H1 (cell line): Measurements from ENCODE around the gene IDH3A. TPM values are rescaled to one million over a fixed set of nuclear protein-coding genes. Genes with fewer than 3 reads are reported as not detected.

Experiments
- CTCF ChIA-PET: fragments of 300-600 bp; sonication (Branson Sonifier 250); formaldehyde crosslinking; loops from one replicate; lab custom pipeline; 2021; ENCODE audit not compliant: partially characterized antibody; lab: Charles Lee
- POLR2A ChIA-PET: fragments of 300-600 bp; sonication (Branson Sonifier 250); formaldehyde crosslinking; loops from one replicate; lab custom pipeline; 2021; ENCODE audit warnings: inconsistent platforms; ENCODE audit not compliant: partially characterized antibody; lab: Charles Lee
- DNase-seq, 2 experiments: peaks; one replicate each; pipeline versions ENCODE4 v3.0.0 to v3.0.0-alpha.2; 2010 to 2022; ENCODE audit warnings: low spot score in 2 of 2, low read depth in 1 of 2, mixed read lengths in 1 of 2
- FAIRE-seq: peaks from 2 replicates; lab custom pipeline; 2011; peaks lifted over from hg19 to GRCh38; lab: Jason Lieb, UNC
- H2AFZ ChIP-seq: 2 replicates; pipeline ENCODE4 v1.8.1; 2012; ENCODE audit warnings: low read length, inconsistent platforms
- H2AK5ac ChIP-seq: 2 replicates; pipeline ENCODE4 v1.6.1; 2013; ENCODE audit warnings: low read depth, low read length
- H2BK120ac ChIP-seq: replicated peaks from 2 replicates; pipeline ENCODE3; 2013; ENCODE audit warnings: low read depth, low read length, inconsistent platforms
- H2BK12ac ChIP-seq: 2 replicates; pipeline ENCODE4 v1.6.1; 2013; ENCODE audit warnings: low read depth, low read length
- H2BK15ac ChIP-seq: 2 replicates; pipeline ENCODE4 v1.6.1; 2013; ENCODE audit warnings: low read length
- H2BK20ac ChIP-seq: 2 replicates; pipeline ENCODE4 v1.6.1; 2013; ENCODE audit warnings: low read length
- H2BK5ac ChIP-seq: 2 replicates; pipeline ENCODE4 v1.6.1; 2013; ENCODE audit warnings: low read depth, low read length
- H3K14ac ChIP-seq: 2 replicates; pipeline ENCODE4 v1.6.1; 2013; ENCODE audit warnings: inconsistent platforms; ENCODE audit not compliant: insufficient read length
- H3K18ac ChIP-seq: 2 replicates; pipeline ENCODE4 v1.6.1; 2013; ENCODE audit warnings: low read length; ENCODE audit errors: extremely low read depth
- H3K23ac ChIP-seq: 2 replicates; pipeline ENCODE4 v1.6.1; 2013; ENCODE audit warnings: inconsistent platforms; ENCODE audit not compliant: insufficient read length
- H3K23me2 ChIP-seq: 2 replicates; pipeline ENCODE4 v1.6.1; 2013; ENCODE audit warnings: low read depth, low read length
- H3K27ac ChIP-seq: 2 replicates; pipeline ENCODE4 v1.6.1; 2011; ENCODE audit warnings: low read depth, low read length, inconsistent platforms
- H3K27me3 ChIP-seq, 4 experiments: replicated peaks in 1 of 4; 1 replicate in 1 of 4; 2 replicates in 3 of 4; pipeline versions ENCODE4 v1.6.1 to v1.8.1; 2011 to 2013; ENCODE audit warnings: low read length in 3 of 4, mild to moderate bottlenecking in 3 of 4, inconsistent platforms in 2 of 4, mixed read lengths in 2 of 4, moderate library complexity in 1 of 4; ENCODE audit not compliant: control insufficient read depth in 3 of 4, insufficient read depth in 3 of 4; ENCODE audit errors: extremely low read depth in 1 of 4
- H3K36me3 ChIP-seq, 4 experiments: 2 replicates each; pipeline versions ENCODE4 v1.6.1 to v1.8.1; 2011 to 2013; ENCODE audit warnings: mild to moderate bottlenecking in 4 of 4, low read length in 3 of 4, moderate library complexity in 2 of 4, control low read depth in 1 of 4, inconsistent platforms in 1 of 4; ENCODE audit not compliant: insufficient read depth in 4 of 4, control insufficient read depth in 2 of 4
- H3K4ac ChIP-seq: replicated peaks from 2 replicates; pipeline ENCODE3; 2013; ENCODE audit warnings: low read length, low read depth, mixed read lengths, inconsistent platforms; ENCODE audit not compliant: insufficient read length
- H3K4me1 ChIP-seq, 4 experiments: replicated peaks in 1 of 4; 1 replicate in 1 of 4; 2 replicates in 3 of 4; pipeline versions ENCODE4 v1.6.1 to v1.8.1; 2011 to 2013; ENCODE audit warnings: low read length in 3 of 4, inconsistent platforms in 2 of 4, mixed read lengths in 1 of 4; ENCODE audit not compliant: insufficient read depth in 4 of 4, control insufficient read depth in 3 of 4
- H3K4me2 ChIP-seq, 2 experiments: 2 replicates each; pipeline versions ENCODE4 v1.6.1 to v1.8.1; 2011 to 2013; ENCODE audit warnings: low read depth in 2 of 2, low read length in 2 of 2, control low read depth in 1 of 2, inconsistent platforms in 1 of 2, mild to moderate bottlenecking in 1 of 2; ENCODE audit not compliant: insufficient read depth in 1 of 2
- H3K4me3 ChIP-seq, 4 experiments: fragments of 200-600, 300-600 bp in 1 of 4; sonication (generic), shearing (Covaris generic), sonication (Bioruptor Twin) in 1 of 4; 2 replicates each; pipeline versions ENCODE4 v1.5.1 to v1.8.1; 2011 to 2016; ENCODE audit warnings: low read length in 4 of 4, low read depth in 3 of 4, control low read depth in 2 of 4, inconsistent platforms in 2 of 4, mild to moderate bottlenecking in 2 of 4, mixed read lengths in 1 of 4, moderate library complexity in 1 of 4; ENCODE audit not compliant: insufficient read depth in 2 of 4; ENCODE audit errors: extremely low read depth in 1 of 4
- H3K56ac ChIP-seq: replicated peaks from 2 replicates; pipeline ENCODE3; 2013; ENCODE audit warnings: low read depth, mild to moderate bottlenecking, mixed read lengths, low read length, inconsistent platforms; ENCODE audit not compliant: insufficient read length
- H3K79me1 ChIP-seq: 2 replicates; pipeline ENCODE4 v1.6.1; 2013; ENCODE audit warnings: low read depth, low read length, control low read depth
- H3K79me2 ChIP-seq, 2 experiments: 2 replicates each; pipeline versions ENCODE4 v1.6.1 to v1.8.1; 2012 to 2013; ENCODE audit warnings: low read length in 2 of 2, mild to moderate bottlenecking in 2 of 2, inconsistent platforms in 1 of 2; ENCODE audit not compliant: insufficient read depth in 2 of 2, control insufficient read depth in 1 of 2
- H3K9ac ChIP-seq, 4 experiments: replicated peaks in 1 of 4; 1 replicate in 1 of 4; 2 replicates in 3 of 4; pipeline versions ENCODE4 v1.6.1 to v1.8.1; 2011 to 2013; ENCODE audit warnings: low read depth in 3 of 4, low read length in 3 of 4, control low read depth in 2 of 4, mild to moderate bottlenecking in 2 of 4, moderate library complexity in 2 of 4, inconsistent platforms in 1 of 4; ENCODE audit errors: extremely low read depth in 1 of 4
- H3K9me3 ChIP-seq, 2 experiments: 2 replicates each; pipeline versions ENCODE4 v1.6.1 to v1.8.1; 2012 to 2013; ENCODE audit warnings: mild to moderate bottlenecking in 2 of 2, moderate library complexity in 2 of 2, control low read depth in 1 of 2, inconsistent platforms in 1 of 2, low read depth in 1 of 2, low read length in 1 of 2, mixed read lengths in 1 of 2; ENCODE audit not compliant: insufficient read depth in 2 of 2
- H4K20me1 ChIP-seq, 2 experiments: replicated peaks in 1 of 2; 2 replicates each; pipeline versions ENCODE3 to v1.8.1; 2011 to 2013; ENCODE audit warnings: inconsistent platforms in 2 of 2, low read length in 2 of 2, mild to moderate bottlenecking in 1 of 2; ENCODE audit not compliant: insufficient read depth in 2 of 2, control insufficient read depth in 1 of 2
- H4K5ac ChIP-seq: 2 replicates; pipeline ENCODE4 v1.6.1; 2013; ENCODE audit warnings: low read length, low read depth, mixed read lengths, inconsistent platforms; ENCODE audit not compliant: insufficient read length
- H4K8ac ChIP-seq: 2 replicates; pipeline ENCODE4 v1.8.0; 2013; ENCODE audit warnings: mild to moderate bottlenecking, moderate library complexity, low read length, inconsistent platforms; ENCODE audit not compliant: insufficient read depth; ENCODE audit errors: extremely low read depth
- H4K91ac ChIP-seq: replicated peaks from 2 replicates; pipeline ENCODE3; 2013; ENCODE audit warnings: low read length, mixed read lengths, inconsistent platforms; ENCODE audit not compliant: insufficient read length
- ATF2 ChIP-seq: IDR thresholded peaks from 2 replicates; pipeline ENCODE4 v1.6.1; 2012; ENCODE audit warnings: low read length, inconsistent platforms
- CHD2 ChIP-seq: IDR thresholded peaks from 2 replicates; pipeline ENCODE4 v1.6.1; 2012; ENCODE audit warnings: low read length, improper control_type of control experiment
- CTBP2 ChIP-seq: IDR thresholded peaks from 2 replicates; pipeline ENCODE4 v1.7.0; 2011; ENCODE audit warnings: borderline replicate concordance, mild to moderate bottlenecking, moderate library complexity, mixed read lengths, low read length; ENCODE audit not compliant: insufficient read depth, insufficient read length
- CTCF ChIP-seq, 3 experiments: IDR thresholded peaks; 1 replicate in 2 of 3; 2 replicates in 1 of 3; pipeline versions ENCODE4 v1.5.1 to v1.6.1; 2011; ENCODE audit warnings: low read length in 3 of 3, mild to moderate bottlenecking in 3 of 3, inconsistent platforms in 2 of 3, low read depth in 1 of 3, moderate library complexity in 1 of 3; ENCODE audit not compliant: insufficient read depth in 1 of 3; ENCODE audit errors: control extremely low read depth in 1 of 3
- FOSL1 ChIP-seq: IDR thresholded peaks from 2 replicates; pipeline ENCODE4 v1.6.1; 2011; ENCODE audit warnings: mild to moderate bottlenecking, low read depth, low read length, moderate library complexity; ENCODE audit not compliant: insufficient read depth
- JUN ChIP-seq: IDR thresholded peaks from 2 replicates; pipeline ENCODE4 v1.6.1; 2011; ENCODE audit warnings: low read depth, mild to moderate bottlenecking, improper control_type of control experiment, low read length
- POLR2A ChIP-seq, 2 experiments: IDR thresholded peaks; 1 replicate in 1 of 2; 2 replicates in 1 of 2; pipeline ENCODE4 v1.6.1; 2011; ENCODE audit warnings: low read depth in 2 of 2, low read length in 2 of 2, mild to moderate bottlenecking in 2 of 2; ENCODE audit errors: control extremely low read depth in 1 of 2
- WGBS, 2 experiments: shearing (Covaris generic) in 1 of 2; methylation state at CpG; one replicate each; pipeline versions ENCODE4 v1.1.6 to v1.1.7; 2013 to 2015; ENCODE audit warnings: low lambda C conversion rate in 2 of 2, mixed read lengths in 2 of 2, inconsistent platforms in 1 of 2, low coverage in 1 of 2, missing lambda C conversion rate in 1 of 2; ENCODE audit not compliant: insufficient replicate concordance in 2 of 2, insufficient coverage in 1 of 2, insufficient read length in 1 of 2; ENCODE audit errors: extremely low coverage in 1 of 2, missing lambda C conversion rate in 1 of 2; 5-methylcytosine and 5-hydroxymethylcytosine counted together
- polyA plus RNA-seq, 7 experiments: library from polyadenylated mRNA; depleted of rRNA in 3 of 7; stranded (reverse) in 5 of 7; unstranded in 2 of 7; fragments of >200 nt in 5 of 7; fragments of 200-250 nt in 2 of 7; gene quantifications; 1 replicate in 5 of 7; 2 replicates in 1 of 7; 4 replicates in 1 of 7; pipeline versions ENCODE4 v1.2.1 to v1.2.3, GENCODE V29; 2011 to 2013; ENCODE audit warnings: missing spikeins in 2 of 7, mixed read lengths in 2 of 7
- total RNA-seq: library from RNA; stranded (reverse); fragmentation: NEBNext Ultra II Directional; extraction: Animal tissue kit (Norgen Biotek cat#: 25700); gene quantifications from 2 replicates; pipeline ENCODE4 v1.2.1, GENCODE V29; 2021

The IDH3A gene
- total and polyA plus RNA-seq, 2 of the 8 experiments (the other 6 are each of a cell fraction or from before 2014, with no cell fraction given) = 23.4 to 36.8 TPM

- WGBS, 2 experiments = 96% methylated on average over 10 of the region's 16 CpGs; no CpG with 5 or more reads in 1 of the 2 experiments
- DNase-seq = no peak
- CTCF ChIA-PET = interaction anchor here (0.7 to 16.8 kb wide), 5 partner anchors 15 to 134 kb away, joined by 3 to 226 read pairs (median 78); partner anchors contain the start of gene SH2D7
- no peak for TF ChIP-seq FOSL1
- no peak for TF ChIP-seq ATF2
- no peak for TF ChIP-seq JUN
- TF ChIP-seq CTCF (IDR thresholded peaks at IDR 0.05; ENCODE audit: control extremely low read depth in 1 of 3, insufficient read depth in 1 of 3, low read depth in 1 of 3, low read length in 3 of 3) = no peak
- TF ChIP-seq CTBP2 = no peak
- TF ChIP-seq CHD2 = no peak
- TF ChIP-seq POLR2A (IDR thresholded peaks at IDR 0.05; ENCODE audit: control extremely low read depth in 1 of 2, low read depth in 2 of 2, low read length in 2 of 2) = no peak
Observed at GRCh38 chr15:78105476-78106241, 43.5 kb upstream of the IDH3A start.

More at GRCh38 chr15:78105476-78106241, 43.5 kb upstream of the IDH3A start:
- Histone ChIP-seq H3K27me3 (no peaks in the 10 kb centered on the region), H3K27ac (no peak overlapping the region), H2AFZ (no peak overlapping the region), H3K79me1 (no peaks in the 10 kb centered on the region), H4K91ac (no peak overlapping the region), H3K4me1 (no peaks in the 10 kb centered on the region), H3K36me3 (peaks cover 0 to 6% (median 1%) of the 10 kb centered on the region in 4 experiments; a peak in 3 of 8 replicates), H3K4me2 (no peak overlapping the region), H3K18ac (no peak overlapping the region), H2BK12ac (no peak overlapping the region), H2BK120ac (no peak overlapping the region), H3K4ac (no peak overlapping the region), H2AK5ac (no peak overlapping the region), H3K4me3 (no peak overlapping the region), H2BK20ac (no peak overlapping the region), H4K5ac (no peak overlapping the region), H3K56ac (no peak overlapping the region), H2BK15ac (no peak overlapping the region), H3K23ac (no peak overlapping the region), H3K23me2 (no peaks in the 10 kb centered on the region), H3K14ac (no peak overlapping the region), H3K9me3 (no peaks in the 10 kb centered on the region), H3K79me2 (no peaks in the 10 kb centered on the region), H3K9ac (no peak overlapping the region), H4K8ac (no peak overlapping the region; the same call in 1 of the 2 replicates), H4K20me1 (no peaks in the 10 kb centered on the region), H2BK5ac (no peak overlapping the region)
- POLR2A ChIA-PET = no interaction called here
- FAIRE-seq = no peak
